GM21825 (cell line): Measurements from ENCODE around the gene RIC8B.

Source experiments
- ATAC-seq: cut with Tn5 transposase; IDR thresholded peaks from one replicate; pipeline ENCODE4 v1.9.1; 2021; ENCODE audit warnings: mild to moderate bottlenecking, moderate library complexity; ENCODE audit not compliant: unreplicated experiment

RIC8B gene

DNA sequence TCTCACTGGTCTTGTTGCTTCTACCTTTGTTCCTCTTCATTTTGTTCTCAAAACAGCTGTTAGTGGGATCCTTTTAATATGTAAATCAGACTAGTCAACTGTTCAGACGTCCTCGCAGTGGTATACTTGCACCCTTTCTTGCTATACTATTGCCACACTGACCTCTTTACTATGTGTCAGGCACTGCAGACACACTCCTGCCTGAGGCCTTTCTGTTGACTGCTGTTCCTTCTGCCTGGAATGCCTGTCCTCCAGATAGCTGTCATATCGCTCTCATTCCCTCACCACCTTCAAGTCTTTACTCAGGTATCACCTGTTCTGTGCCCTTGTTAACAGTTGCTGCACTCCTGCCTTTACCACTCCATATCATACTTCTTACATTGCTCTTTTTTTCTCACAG lies 91.2 kb downstream of the RIC8B start:
- no peak for ATAC-seq

DNA sequence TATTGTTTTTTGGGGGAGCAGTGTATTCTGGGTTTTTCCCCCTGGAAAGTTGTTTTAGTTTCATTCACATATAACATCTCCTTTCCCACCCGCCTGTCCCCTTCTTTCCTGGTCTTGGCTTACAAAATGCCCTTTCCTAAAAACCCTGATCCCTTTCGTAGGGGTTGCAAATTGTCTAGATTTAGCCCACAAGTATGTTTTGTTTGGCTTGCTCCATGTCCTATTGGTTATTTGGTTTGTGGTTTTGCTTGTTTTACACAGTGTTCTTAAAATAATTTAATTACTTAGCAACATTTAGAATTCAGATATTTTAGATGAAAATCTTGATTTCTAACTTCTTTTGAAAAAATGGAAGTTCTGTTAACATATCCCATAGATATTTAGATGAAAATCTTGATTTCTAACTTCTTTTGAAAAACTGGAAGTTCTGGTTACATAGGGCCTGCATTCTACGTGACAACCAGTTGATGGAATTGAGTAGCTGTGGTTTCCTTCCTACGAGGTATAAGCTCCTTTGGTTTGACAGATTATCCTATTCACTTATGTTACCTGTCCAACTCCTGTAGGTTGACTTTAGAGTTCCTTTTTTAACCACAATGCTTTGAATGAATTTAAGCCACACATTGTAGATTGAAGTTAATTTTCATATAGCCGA lies 92.1 kb downstream of the RIC8B start:
- no peak for ATAC-seq

DNA sequence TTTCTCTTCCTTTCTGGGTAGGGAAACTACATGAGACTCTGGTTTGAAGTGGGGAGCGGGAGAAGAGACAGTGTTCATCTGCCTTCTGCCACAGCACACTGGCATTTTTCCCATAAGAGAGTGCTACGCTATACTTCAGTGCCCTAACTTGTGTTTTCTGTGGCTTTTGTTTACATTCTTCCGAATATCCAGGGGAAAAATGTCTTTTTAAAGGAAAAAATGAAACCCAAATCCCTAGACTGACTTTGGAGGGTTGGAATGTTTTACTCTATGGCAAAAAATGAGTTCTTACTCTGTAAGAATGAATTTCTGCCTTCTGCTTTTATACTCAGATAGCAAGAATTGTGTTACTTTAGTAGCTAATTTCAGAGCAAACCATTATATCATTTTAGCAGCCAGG lies 93.2 kb downstream of the RIC8B start:
- ATAC-seq = no peak

DNA sequence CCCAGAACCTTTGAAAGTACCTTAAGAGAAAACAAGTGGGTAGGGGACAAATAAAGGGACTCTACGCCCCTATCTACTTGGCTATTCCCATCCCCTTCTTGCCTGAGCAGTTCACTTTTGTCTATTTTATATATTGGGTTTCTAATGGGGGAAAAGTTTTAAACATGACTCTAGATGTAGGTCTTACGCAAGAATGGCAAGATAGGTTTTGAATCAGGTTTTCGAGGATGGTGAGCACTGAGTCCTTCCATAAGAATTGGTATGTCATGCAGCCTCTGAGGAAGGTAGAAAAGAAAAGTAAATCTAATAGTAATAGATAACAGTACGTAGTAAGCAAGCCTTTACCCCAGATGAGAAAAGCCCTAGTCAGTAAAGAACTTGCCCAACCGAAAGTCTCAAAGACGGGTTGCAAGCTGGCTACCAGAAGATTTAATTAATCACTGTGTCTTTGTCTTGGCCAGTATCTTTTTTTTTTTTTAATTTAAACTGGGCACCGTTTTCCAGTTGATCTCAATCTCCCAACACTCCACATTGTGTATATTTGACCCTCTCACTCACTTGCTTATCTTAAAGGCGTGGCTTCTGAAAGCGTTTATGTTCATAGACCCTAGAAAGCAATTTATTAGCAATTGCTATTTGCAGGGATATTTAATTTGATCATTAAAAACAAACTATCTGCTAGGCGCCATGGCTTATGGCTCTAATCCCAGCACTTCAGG lies 94.7 kb downstream of the RIC8B start:
- ATAC-seq = no peak

DNA sequence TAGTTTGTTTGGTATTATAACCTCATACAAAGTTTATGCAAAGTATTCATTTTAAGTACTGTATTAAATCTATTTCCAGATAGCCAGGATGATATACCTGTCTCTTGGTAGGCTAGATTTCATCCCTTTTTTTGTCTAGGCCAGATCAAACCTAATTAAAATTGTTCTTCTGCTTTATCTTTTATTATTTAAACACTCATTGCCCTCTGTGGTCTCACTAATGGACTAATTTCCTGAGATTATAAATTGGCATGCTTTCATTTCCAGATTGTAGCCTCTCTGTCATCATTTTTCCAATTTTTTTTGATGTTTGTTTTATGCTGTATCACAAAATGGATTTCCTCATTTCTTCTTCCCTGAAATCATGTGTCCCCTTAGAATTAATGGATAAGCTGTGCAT lies 95.6 kb downstream of the RIC8B start:
- ATAC-seq = no peak

DNA sequence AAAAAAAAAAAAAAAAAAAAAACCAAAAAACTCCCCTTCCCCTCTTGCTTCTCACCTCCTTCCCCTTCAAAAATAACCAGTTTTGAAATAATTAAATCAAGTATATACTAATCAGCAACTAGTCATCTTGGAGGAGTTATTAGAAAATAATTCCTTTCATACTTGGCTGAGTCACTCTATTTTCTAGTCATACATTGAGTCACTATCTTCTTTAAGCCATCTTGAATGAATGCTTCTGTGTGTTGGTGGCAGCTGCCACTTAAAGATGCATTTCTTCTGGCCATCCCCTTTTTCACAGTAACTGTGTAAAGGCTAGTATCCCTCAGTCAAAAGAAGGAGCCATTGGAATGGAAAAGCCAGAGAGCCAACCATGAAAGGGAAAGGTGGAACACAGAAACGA lies 97.0 kb downstream of the RIC8B start:
- ATAC-seq = no peak

DNA sequence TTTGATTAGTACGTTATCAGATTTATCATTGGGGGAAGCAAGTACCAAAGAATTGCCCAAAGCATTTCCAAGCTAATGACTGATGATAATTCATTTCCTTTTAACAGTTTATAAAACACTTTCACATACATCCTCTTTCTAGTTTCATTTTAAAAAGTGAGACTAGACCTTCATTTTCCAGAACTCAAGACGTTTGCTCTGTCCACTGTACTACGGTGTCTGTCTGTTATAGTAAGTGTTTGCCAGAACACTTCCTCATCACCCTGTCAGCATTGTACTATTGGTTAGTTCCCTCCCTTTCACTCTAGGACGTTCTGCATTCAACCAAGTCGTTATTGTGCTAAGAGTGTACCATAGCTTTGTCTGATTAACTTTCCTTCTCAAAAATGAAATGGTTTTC lies 99.5 kb downstream of the RIC8B start:
- ATAC-seq = no peak

DNA sequence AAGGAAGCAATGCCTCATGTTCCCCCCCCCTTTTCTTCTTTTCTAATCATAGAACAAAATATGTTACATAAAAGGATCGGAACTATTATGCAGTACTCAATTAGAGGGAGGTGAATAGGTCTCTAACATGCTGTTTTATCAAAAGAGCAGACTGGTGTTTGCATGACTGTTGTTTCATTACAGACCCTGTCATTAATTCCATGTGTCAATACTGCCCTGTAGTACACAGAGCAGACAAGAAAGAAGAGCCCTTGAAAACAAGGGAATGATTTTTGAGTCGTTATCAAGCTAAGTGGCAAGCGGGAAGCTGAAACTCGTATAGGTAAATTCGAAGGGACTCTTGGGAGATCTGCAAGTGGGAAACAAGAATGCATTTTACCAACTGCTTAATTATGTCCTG lies 104.3 kb downstream of the RIC8B start:
- ATAC-seq = no peak

DNA sequence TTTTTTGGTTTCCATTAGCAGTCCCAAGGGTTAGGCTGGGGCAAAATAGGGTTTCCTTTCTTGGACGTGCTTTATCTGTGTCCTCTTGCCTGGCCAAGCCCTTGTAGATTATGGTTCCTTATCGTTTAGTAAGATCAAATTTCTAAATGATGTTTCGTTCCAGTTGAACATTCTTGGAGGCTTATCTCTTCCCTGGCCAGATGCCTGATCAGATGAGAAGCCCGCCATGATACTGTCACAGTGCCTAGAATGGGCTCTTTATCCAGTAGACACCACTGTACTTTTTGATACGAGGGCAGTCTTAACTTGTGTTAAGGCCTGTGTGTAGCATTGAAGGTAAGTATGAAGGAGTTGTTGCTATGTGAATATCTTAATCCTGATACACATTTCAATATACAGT lies 105.1 kb downstream of the RIC8B start:
- no peak for ATAC-seq

DNA sequence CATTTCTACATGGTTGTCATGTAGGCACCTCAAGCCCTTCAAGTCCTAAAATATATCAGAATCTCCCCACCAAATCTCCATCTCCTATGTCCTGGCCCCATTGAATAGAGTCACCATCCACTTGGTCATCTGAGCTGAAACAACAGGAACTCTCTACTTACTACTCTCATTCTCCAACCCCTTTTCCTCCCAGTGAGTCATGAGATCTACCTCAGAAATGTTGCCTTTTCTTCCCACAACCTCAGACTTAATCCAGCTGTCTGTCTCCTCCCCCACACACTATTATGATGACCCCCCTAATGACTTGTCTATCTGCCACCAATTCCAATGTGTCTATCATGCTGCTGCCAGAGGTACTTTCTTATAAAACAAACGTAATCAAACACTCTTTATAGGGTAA lies 108.9 kb downstream of the RIC8B start:
- ATAC-seq = no peak

DNA sequence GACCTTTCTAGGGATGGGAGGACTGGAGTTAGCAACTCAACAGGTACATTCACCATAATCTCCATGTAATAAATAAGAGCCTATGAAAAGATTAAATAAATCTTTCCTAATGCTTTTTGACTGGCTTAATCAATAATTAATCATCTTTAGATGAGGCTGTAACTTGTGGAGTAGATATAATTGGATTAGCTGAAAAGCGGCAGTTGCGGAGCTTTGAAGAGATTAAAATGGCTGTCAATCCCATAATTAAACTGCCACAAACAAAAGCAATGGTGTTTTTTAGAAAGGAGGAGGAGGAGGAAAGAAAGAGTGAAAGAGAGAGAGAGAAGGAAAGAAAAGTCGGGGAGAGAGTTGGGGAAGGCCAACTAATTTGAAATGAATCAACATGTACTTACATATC lies 110.5 kb downstream of the RIC8B start:
- no peak for ATAC-seq

DNA sequence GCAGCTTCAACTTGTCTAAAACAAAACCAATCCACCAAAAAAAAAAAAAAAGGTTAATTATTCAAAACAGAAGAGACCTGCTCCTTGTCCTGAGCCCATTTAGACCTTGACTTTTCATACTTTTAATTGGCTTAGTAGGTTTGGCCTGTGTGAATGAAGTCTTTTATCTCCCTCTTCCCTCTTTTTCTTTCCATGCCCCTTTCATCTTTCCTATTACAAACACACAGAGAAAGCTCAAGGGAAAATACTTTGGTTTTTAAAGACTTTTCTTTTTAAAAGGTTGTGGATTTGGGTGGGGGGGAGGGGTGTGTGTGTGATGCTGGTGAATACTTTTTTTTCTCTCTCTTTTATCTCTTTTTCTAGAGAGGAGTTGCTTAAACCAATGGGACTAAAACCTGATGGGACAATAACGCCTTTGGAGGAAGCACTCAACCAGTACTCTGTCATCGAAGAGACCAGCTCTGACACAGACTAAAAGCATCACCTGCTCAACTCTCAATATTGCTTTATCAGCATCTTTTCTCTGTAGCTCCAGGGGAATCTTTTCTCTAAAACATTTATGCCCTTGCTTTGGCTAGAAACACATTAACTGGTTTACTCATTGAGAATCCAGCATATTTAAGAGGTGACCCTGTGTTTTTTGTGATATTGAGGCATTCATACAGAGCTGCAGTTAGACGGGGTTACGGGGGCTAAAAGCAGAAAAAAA lies 111.2 kb downstream of the RIC8B start:
- no peak for ATAC-seq

DNA sequence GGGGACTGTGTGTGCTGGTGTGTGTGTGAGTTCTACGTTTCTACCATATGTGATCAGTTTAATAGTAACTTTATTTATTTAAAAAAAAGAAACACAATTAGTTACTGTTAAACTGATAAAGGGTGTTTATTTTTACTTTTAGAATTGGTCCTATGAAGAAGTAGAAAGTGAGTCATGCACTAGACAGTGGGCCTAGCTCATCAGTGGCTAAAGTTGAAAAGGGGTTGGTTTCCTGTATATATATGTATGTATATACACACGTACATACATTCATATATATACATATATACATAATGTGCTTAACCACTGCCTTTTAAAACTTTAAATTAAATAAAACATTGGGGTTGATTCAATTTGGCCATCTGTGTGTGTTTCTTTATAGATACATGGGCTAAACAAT lies 112.5 kb downstream of the RIC8B start:
- ATAC-seq = no peak

DNA sequence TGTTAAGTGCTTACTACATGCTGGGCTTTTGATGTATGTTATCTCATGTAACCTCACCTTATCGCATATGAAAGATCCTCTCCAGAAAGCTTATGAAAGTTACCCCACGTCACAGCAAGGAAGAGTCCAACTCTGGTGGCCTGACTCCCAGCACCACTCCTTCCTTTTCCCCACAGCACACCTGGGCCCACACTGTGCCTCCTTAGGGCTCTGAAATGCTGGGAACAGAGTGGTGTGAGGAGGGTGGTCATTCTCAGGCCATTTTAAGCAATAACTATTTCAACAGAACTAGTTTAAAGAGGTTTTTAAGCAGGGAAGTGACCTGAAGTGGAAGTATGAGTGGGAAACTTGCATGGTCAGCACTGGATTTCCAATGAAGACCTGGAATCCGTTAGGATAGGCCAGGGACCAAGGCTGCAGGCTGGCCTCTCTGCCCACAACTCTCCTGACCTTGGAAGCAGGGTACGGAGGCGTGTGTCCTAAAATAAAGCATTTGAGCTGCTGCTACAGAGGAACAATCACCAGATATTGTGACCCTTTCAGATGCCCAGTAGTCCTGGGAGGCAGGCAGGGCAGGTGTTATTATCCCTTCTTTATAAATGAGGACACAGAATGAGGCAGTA lies 114.0 kb downstream of the RIC8B start:
- ATAC-seq = no peak

DNA sequence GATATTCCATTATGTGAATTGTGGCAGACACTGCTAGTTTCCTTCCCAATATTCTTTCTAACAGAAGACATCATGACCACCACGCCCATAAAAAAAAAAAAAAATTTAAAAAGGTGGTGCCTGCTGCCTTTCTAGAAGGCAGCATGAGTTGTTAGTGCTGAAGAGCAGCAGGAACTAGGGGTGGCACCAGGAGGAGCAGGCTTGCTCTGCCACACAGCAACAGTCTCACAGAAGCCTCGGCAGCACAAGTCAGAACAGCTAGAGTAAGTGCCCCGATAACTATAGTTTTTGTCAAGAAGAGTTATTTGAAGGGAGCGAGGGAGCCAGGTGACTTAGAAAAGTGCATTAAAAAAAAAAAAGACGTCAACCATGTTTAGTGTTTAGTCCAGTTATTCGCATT lies 114.8 kb downstream of the RIC8B start:
- no peak for ATAC-seq

DNA sequence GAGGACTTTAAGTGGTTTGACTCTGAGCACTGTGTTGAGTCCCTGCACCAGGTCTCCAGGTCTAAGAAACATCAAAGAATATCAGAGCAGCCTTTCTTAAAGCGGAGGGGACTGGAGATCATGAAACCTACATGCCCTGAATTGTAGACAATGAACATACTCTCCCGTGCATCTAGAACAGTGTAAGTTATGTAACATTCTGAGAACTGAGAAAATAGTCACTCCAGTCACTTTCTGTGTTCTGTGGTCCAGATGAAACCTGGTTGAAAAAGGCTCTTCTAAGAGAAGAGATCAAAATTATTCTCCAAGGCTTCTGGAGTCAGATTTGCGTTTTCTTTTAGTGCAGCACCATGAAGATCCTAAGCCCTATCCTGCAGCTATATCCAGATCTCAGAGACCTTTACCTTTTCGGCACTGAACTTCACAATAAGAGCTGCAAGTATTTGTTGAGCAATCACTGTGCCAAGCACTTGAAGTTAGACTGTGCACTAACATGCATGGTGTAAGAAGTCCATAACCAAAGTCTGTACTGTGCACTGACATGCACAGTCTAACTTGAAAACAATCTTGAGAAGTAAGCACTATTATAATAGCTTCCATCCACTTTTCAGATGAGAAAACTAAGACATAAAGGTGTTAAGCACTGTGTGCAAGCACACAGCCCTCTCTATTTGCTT lies 115.6 kb downstream of the RIC8B start:
- ATAC-seq = no peak

DNA sequence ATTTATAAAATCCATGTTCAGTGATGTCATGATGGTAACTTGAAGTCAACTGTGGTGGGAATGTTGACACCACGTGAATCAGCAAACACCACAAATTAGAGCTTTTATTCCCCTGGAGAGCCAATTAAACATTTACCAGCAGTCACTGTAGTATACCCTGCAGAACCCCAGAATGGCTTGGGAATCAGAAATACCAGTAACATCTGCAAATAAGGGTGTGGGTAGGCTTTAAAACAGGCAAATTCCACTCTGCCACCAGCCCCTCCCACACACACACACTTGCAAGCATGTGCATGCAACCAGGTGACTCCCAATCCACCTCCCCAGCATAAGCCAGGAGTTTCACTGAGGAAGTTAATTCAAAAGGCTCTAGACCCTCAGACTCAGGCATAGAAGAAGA lies 117.6 kb downstream of the RIC8B start:
- ATAC-seq = no peak

DNA sequence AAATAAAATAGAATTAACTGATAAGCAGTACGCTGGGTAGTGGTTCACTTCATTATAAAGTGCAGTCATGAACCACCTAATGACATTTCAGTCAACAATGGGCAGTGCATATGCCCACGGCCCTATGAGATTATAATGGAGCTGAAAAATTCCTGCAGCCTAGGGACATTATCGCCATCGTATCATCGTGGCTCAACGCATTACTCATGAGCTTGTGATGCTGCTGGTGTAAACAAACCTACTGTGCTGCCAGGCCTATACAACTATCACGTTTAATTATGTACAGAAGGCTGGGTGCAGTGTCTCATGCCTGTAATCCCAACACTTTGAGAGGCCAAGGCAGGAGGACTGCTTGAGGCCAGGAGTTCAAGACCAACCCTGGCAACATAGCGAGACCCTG lies 119.0 kb downstream of the RIC8B start:
- ATAC-seq = no peak

DNA sequence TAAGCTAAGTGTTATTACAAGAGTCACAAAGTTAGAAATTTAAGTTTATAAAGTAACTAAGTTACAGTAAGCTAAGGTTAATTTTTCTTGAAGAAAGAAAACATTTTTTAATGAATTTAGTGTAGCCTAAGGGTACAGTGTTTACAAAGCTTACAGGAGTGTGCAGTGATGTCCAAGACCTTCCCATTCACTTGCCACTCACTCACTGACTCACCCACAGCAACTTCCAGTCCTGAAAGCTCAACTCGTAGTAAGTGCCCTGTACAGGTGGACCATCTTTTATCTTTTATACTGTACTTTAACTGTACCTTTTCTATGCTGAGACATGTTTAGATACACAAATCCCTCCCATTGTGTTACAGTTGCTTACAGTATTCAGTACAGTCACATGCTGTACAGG lies 120.3 kb downstream of the RIC8B start:
- no peak for ATAC-seq

DNA sequence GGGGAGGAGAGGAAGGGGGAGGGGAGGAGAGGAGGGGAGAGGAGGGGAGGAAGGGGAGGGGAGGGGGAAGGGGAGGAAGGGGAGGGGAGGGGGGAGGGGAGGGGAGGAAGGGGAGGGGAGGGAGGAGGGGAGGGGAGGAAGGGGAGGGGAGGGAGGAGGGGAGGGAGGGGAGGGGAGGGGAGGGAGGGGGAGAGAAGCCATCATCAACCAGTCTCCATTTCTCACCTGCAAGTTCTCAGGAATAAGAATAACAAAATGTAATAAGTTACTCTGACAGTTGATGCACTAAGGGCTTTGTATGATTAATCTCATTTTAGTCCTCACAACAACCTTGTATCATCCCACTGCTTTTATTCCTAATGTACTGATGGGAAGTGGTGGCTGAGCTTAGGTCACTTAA lies 122.1 kb downstream of the RIC8B start:
- no peak for ATAC-seq

DNA sequence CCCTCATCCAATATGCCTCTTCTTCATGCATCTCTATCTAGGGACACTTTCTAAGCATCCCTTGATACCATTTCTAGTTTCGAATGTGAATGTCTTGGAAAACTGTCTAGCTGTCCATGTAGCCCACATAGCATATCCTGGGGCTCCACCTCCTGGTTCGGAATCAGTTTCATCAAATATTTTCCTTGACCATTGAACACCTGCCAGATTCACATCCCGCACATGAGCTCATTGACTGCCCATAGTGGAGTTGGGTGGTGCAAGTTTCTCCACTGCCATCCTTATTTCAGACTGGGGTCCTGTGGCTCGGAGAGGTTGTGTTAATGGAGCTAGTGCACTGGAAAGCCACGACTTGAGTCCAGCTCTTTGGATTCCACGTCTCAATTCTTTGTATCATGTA lies 122.6 kb downstream of the RIC8B start:
- ATAC-seq = no peak
